Epithelial cell of proximal tubule (primary cell): ENCODE data around the gene HTATIP2. TPM values are rescaled to one million over a fixed set of nuclear protein-coding genes. Genes with fewer than 3 reads are reported as not detected.

Experiments used
- DNase-seq: peaks from one replicate; pipeline ENCODE4 v3.0.0-alpha.2; 2011; ENCODE audit warnings: low read depth
- H3K4me3 ChIP-seq: 2 replicates; pipeline ENCODE4 v1.5.1; 2011; ENCODE audit warnings: low read depth, mild to moderate bottlenecking, low read length
- CTCF ChIP-seq: conservative IDR thresholded peaks from 2 replicates; pipeline ENCODE4 v1.5.1; 2012; ENCODE audit warnings: low read depth, mild to moderate bottlenecking, low read length
- total RNA-seq: library from RNA; depleted of rRNA; stranded (reverse); fragments of >200 nt; gene quantifications from 2 replicates; pipeline ENCODE4 v1.2.3, GENCODE V29; 2015

HTATIP2 gene
- total RNA-seq, 1 donor from 2014 or later, result 48.8 TPM

DNA sequence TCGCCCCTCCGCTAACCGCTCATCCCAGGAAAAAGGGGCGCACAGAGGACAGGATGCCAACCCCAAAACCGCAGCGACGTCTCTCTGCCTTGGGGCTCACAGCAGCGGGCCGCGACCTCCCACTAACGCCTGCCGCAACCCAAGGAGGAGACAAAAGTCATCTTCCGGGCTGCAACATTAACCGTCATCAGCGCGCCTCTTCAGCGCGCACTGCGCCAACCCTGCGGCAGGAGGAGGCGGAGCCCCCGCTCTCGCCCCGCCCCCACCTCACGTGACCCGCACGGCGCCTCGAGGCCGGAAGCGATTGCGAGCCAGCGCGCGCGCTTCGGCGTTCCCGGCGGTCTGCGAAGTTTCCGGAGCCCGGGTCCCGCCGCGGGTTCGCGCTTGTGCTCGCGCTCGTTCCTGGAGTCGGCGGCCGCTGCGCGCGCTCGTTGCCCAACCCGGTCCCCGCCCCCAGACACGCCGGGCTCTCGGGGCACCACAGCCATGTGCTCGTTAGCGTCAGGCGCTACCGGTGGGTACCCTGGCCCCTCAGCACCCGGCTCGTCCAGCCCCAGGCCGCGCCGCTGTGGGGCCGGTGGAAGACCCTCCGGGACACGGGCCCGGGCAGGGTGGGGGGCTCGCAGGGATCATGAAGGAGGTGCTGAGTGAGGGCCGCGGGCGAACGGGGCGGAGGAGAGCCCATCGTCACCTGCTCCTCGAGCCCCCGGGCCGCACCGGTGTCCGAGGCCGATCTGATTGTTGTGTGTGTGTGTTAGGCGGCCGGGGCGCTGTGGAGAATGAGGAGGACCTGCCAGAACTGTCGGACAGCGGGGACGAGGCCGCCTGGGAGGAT is 24.0 kb downstream of the HTATIP2 start, which contains the start of gene PRMT3:
TSS of gene PRMT3 (plus strand) at position 456 of the 835 bp plus-strand sequence. CDS start at position 487, 31 bp downstream.
- peak; percentile 98 for TF ChIP-seq CTCF
- DNase-seq, result peak; percentile 19
- H3K4me3 ChIP-seq, result peak within 1 kb of the TSS; percentile 94

DNA sequence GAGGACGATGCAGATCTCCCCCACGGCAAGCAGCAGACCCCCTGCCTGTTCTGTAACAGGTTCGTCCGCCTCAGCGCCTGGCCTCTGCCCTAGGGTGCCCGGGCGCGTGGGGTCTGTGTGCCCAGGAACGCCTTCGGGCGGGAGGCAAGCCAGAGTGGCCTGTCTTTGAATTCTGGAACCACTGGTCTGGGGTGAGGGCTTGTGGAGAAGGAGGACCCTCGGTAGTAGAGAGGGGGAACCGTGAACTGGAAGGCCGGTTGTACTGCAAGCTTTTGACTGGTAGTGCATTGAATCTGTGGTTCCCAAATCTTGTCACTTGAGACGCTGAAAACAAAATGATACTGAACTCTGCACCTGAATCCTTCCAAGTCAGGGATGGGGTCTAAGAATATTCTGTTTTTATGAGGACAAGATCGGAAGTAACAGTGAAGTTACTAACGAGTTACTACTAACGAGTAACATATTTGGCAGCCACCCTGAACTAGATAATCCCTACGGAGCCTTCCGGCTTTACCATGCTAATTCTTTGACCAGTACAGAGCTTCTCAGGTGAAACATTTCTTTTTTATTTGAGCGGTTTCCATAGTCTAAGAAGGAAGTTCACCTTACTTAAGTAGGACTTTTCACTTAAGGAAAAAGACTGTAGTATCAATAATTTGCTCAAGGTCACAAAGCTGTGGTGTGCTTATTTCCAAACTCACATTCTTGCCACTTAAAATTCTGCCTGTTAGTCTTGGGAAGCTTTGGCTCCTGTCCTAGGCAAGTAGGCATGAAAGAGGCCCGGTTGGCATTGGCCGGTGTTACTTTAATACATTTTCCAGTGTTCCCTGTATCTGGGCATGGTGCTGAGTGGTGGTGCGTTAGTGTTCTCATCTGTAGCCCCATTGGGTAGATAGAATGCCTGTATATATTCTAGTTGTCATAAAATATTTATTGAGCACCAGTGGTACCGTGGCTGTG is 24.9 kb downstream of the HTATIP2 start:
- TF ChIP-seq CTCF, result peak; percentile 2
- DNase-seq, result no peak
- peak overlapping the region; percentile 94 for H3K4me3 ChIP-seq

GRCh38 chr11:20397281-20397680 is 33.8 kb downstream of the HTATIP2 start:
- TF ChIP-seq CTCF, result peak; percentile 75
- DNase-seq, result peak; percentile 30
- H3K4me3 ChIP-seq, result no peak overlapping the region

DNA sequence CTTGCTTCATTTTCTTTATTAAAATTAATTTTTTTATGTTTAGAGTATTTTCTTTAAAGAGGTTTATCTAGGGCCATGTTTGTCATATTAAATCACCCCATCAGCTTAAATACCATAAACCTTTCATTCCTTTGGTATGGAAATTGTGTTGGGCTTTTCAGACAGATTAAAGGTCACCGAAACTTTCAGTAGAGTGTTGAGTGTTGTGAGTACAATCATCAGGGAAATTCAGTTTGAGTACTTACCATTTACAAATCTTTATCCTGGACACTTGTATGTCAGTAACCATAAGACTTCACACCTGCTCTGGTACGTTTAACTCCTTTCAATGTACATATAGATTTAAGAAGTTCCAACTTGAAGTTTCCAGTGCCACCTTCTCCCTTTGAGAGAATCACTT is 36.0 kb downstream of the HTATIP2 start:
- DNase-seq, result no peak
- no peak overlapping the region for H3K4me3 ChIP-seq
- no peak for TF ChIP-seq CTCF

DNA sequence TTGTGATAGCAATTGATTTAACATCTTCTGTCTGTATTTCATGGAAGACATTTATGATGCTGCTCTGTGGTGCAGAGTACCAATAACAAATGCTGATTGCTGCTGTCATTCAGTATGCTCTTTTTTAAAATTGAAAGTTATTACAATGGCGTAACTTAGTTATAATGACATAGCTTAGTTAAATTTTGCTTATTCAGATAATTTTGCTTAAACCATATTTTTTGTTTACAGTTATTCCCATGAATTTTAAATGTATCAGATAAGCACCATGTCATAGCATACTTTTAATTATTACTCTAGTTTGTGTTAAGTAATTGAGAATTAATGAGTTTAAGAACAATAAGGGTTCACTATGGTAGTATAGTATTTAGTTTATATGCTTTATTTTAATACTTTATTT is 39.5 kb downstream of the HTATIP2 start:
- TF ChIP-seq CTCF, result no peak
- no peak for DNase-seq
- H3K4me3 ChIP-seq, result no peak overlapping the region

GRCh38 chr11:20406484-20406883 is 43.0 kb downstream of the HTATIP2 start:
- DNase-seq, result no peak
- no peak for TF ChIP-seq CTCF
- H3K4me3 ChIP-seq, result no peak overlapping the region
